ENCODE measurements around the gene FAP.
A peak's percentile ranks its signal among the peaks of the same experiment; 100 is the strongest.

The FAP gene

GRCh38 chr2:162198239-162198638 is 45.0 kb downstream of the FAP start:
- no peak for DNase-seq (ENCODE audit: low read depth, low spot score)
- no peak overlapping the region for H3K4me3 ChIP-seq (ENCODE audit: low read length)

- no peak for DNase-seq (ENCODE audit: low read depth, low spot score)
- H3K4me3 ChIP-seq (ENCODE audit: low read length), result no peak overlapping the region
These were observed 46.0 kb downstream of the FAP start for GRCh38 chr2:162197069-162197825.

DNA sequence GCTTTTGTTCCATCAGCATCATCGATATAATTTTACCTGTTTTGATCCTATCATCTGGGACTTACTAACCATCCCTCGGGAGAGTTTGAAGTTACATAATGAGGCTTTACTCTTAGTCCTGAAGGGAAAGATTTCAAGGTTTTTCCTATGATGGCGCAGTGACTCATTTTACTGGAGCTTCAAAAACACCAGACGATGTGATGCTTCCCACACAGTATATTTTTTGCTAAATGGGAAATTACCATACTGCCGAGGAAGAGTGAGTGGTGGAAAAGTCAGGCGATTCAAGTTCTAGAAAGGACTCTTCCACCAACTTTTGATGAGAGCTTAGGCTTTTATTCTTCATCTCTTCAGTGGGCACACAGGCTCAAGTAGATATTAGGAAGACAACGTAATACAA is 46.6 kb downstream of the FAP start:
- no peak for DNase-seq (ENCODE audit: low read depth, low spot score)
- H3K4me3 ChIP-seq (ENCODE audit: low read length), result no peak overlapping the region

GRCh38 chr2:162188451-162188850 is 54.8 kb downstream of the FAP start:
- no peak for DNase-seq (ENCODE audit: low read depth, low spot score)

DNA sequence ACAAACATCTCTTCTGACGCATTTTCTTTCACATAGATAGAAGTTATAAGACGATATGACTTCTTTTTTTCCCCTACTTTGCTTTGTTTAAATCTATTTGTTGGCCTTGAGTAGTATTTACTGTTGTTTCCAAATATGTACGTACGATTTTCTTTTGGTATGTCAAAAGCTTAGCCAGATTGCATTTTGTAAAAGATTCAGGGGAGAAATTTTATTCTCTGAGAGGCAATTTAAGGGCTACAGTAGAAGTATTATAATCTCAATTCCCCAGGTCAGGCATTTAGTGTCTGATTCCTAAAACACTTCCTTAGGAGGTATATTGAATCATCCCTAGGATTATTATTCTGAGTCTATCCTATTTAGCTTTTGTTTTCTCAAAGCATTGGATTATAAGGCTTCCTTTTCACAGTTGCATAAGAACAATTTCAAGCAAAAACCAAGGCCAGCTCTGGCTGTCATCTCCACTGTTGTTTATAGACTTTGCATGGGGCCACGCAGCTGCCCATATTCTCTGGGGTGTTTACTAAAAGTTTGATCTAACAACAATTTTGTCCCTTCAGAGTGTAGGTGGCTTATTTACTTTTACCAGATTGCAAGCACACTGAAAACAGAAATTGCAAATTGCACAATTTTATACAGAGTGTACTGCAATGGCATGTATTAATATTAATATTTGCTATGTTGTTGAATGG is 57.6 kb downstream of the FAP start:
- H3K4me3 ChIP-seq (ENCODE audit: low read length), result no peak overlapping the region
- DNase-seq (ENCODE audit: low read depth, low spot score), result no peak

More at GRCh38 chr2:162188451-162188850, 54.8 kb downstream of the FAP start:
- no peak overlapping the region for H3K4me3 ChIP-seq (ENCODE audit: low read length)

DNA sequence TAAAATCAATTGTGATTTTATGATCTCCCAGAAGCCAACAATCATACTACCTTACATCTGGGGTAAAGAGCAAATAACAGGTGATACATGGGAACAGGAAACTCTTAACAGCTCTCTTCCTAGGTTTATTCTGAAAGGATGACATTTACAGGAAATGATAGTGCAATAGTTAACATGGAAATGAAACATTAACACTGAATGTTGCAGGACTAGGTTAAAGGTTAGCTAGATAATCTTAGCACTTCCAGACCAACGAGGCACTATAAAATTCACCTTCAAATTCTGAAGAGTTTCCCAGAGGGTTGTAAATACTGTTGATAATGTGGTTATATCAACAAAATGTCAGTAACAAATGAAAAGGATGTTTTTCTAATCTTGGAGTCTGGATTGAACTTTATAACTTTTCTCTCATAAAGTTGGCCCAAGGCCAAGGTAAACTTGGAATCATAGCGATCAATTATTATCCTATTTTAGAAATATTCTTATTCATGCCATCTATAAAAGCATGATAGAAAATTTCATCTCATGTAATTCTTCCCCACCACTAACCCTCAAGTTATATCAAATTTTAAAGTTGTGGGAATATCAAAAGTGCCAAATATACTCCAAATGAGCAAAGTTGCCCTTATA is 58.3 kb downstream of the FAP start:
- no peak overlapping the region for H3K4me3 ChIP-seq (ENCODE audit: low read length)
- no peak for DNase-seq (ENCODE audit: low read depth, low spot score)

- H3K4me3 ChIP-seq (ENCODE audit: low read length), result no peak overlapping the region
- DNase-seq (ENCODE audit: low read depth, low spot score), result no peak
These were observed 58.9 kb downstream of the FAP start for GRCh38 chr2:162184359-162184758.

DNA sequence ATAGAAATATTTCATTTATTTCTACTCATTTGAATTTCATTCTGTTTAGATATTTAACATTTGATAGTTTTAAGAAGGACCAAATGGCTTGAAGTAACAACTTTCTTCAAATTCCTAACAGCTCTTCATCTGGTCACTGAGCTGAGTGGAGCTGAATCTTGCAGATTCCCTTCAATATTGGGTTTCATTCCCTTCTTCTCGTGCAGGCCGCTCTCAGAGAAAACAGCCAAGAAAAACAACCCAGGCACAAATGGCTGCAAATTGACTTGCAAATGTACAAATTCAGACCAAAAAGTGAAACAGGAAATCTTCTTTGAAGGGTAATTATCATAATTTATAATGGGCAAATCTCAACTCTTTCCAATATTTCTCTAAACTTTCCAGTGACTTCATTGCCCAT is 60.9 kb downstream of the FAP start:
- H3K4me3 ChIP-seq (ENCODE audit: low read length), result no peak overlapping the region
- no peak for DNase-seq (ENCODE audit: low read depth, low spot score)

DNA sequence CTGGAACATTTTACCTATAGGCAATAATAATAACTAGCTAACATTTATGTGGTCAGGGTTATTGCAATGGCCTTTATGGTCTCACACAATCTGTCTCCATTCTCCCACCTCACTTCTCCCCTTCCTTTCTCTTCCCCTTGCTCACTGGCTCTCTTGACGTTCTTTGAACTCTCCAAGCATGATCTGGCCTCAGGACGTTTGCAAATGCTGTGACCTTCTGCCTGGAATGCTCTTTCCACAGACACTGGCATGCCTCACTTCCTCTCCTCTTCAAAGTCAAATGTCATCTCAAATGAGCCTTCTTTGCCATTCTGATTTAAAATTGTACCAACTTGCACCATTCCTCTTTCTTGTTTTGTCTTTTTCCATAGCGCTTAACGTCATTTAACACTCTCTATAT is 65.9 kb downstream of the FAP start:
- H3K4me3 ChIP-seq (ENCODE audit: low read length), result no peak overlapping the region
- no peak for DNase-seq (ENCODE audit: low read depth, low spot score)

GRCh38 chr2:162175714-162176113 is 67.5 kb downstream of the FAP start:
- DNase-seq (ENCODE audit: low read depth, low spot score), result no peak

GRCh38 chr2:162174746-162175145 is 68.5 kb downstream of the FAP start:
- no peak for DNase-seq (ENCODE audit: low read depth, low spot score)
- H3K4me3 ChIP-seq (ENCODE audit: low read length), result no peak overlapping the region

More at GRCh38 chr2:162175714-162176113, 67.5 kb downstream of the FAP start:
- no peak overlapping the region for H3K4me3 ChIP-seq (ENCODE audit: low read length)

- H3K4me3 ChIP-seq (ENCODE audit: low read length), result no peak overlapping the region
- no peak for DNase-seq (ENCODE audit: low read depth, low spot score)
These were observed 70.4 kb downstream of the FAP start for GRCh38 chr2:162172802-162173370.

DNA sequence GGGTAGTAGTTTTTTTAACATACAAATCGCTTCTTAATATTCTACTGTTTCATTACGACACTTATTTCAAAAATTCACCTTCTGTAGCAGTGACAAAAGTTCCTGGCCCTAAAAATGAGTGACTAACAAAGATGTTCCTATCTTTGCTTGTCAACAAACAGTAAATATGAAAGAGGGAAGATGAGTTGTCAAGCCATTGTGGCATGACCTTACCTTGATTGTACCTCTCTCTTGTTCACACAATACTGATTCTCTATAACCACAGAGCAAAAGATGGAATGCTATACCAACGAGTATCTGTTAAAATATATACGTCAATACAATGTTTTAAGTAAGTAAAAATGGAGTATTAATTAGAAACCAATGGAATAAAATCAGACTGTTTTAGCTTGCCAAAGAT is 76.5 kb downstream of the FAP start:
- H3K4me3 ChIP-seq (ENCODE audit: low read length), result no peak overlapping the region

GRCh38 chr2:162166174-162166573 is 77.1 kb downstream of the FAP start:
- no peak overlapping the region for H3K4me3 ChIP-seq (ENCODE audit: low read length)
- DNase-seq (ENCODE audit: low read depth, low spot score), result no peak

More for the DNA sequence above, 76.5 kb downstream of the FAP start:
- no peak for DNase-seq (ENCODE audit: low read depth, low spot score)

DNA sequence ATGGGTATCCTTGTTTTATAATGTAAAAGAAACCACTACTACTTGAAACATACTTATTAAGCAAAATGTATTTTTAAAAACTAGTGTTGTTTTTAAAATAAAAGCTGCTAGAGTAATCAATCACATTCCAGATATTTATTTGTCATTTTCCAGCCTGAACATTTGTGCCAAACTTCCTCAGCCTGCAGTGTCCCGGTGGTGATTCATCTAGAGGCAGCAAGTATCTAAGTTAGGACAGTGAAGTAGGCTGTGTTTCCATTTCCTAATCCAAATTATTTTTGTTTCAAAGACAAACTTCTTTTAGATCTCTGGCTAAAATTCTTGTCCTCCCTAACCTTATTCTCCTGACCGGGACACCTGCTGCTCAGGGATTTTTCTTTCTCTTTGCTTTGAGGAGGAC is 78.4 kb downstream of the FAP start:
- DNase-seq (ENCODE audit: low read depth, low spot score), result no peak

GRCh38 chr2:162159446-162159845 is 83.8 kb downstream of the FAP start:
- no peak overlapping the region for H3K4me3 ChIP-seq (ENCODE audit: low read length)
- no peak for DNase-seq (ENCODE audit: low read depth, low spot score)

More for the DNA sequence above, 78.4 kb downstream of the FAP start:
- H3K4me3 ChIP-seq (ENCODE audit: low read length), result no peak overlapping the region

DNA sequence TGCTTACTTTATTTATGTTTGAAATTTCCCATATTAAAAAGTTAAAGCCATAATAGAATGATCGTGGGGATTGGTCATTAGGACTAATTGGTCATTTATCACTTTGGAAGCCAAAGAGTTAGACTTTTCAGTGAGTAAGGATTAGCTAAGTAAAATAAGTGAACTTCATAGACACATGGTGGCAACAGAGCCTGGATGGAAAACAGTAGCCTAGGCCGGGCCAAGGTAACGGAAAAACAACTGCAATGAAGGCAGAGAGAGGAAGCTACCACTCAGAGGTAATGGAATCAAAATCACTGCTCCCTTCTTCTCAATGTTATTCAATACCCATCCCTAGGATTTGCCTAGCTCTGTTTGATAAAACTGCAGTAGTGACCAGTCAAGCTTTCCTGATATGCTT is 87.1 kb downstream of the FAP start:
- H3K4me3 ChIP-seq (ENCODE audit: low read length), result no peak overlapping the region
- DNase-seq (ENCODE audit: low read depth, low spot score), result no peak

DNA sequence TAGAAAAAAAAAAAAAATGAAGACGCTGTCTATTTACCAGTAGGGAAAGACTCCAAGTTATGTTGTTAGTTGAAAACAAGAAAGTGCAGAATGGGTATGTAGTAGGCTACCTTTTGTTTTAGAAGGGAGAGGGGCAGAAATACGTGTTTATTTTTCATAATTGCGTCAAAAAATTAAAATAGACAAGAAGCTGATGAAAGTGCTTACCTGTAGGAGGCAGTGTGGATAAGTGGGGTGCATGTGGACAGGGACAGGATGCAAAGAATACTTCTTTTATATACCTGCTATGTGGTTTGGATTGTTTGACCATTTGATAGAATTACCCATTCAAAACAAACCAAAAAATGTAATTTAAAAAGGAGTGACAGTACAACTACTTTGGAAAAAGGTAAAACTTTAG is 88.2 kb downstream of the FAP start:
- H3K4me3 ChIP-seq (ENCODE audit: low read length), result no peak overlapping the region
- DNase-seq (ENCODE audit: low read depth, low spot score), result no peak

- peak; percentile 54 for DNase-seq (ENCODE audit: low read depth, low spot score)
These were observed 89.5 kb downstream of the FAP start for GRCh38 chr2:162153608-162154224.

DNA sequence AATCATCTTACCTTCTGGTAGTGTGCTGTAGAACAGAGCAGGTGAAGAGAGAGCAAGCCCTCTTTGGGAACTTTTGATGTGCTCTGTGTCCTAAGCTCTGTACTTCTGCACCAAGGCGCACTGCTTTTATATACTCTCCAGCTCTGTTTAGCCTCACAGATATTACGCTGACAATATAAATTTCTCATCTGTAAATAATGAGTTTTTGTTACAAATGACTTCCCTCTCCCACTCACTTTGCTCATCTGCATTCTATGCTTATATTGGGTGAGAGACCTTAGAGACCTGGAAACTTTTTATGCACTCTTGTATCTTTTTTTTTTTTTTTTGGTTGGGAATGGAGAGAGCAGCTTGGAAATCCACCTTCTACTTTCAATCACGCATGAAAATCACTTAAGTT is 91.1 kb downstream of the FAP start, which contains the start of gene GCG:
Gene GCG, minus strand, starts transcription at position 101 of the 400 bp plus-strand sequence. CDS start 3,069 bp downstream, outside the sequence.
- no peak for DNase-seq (ENCODE audit: low read depth, low spot score)
- no peak within 1 kb of the TSS for H3K4me3 ChIP-seq (ENCODE audit: low read length)

More at GRCh38 chr2:162153608-162154224, 89.5 kb downstream of the FAP start:
- no peak overlapping the region for H3K4me3 ChIP-seq (ENCODE audit: low read length)
